ENCODE measurements around the gene ZSCAN10. TPM values are rescaled to one million over a fixed set of nuclear protein-coding genes. Genes with fewer than 3 reads are reported as not detected.
"Not testable (repeated sequence)": the region's sequence is repeated elsewhere in the genome, so short reads cannot be mapped to it uniquely, and the experiment has no call there.

ZSCAN10 gene
- polyA plus RNA-seq, 2 donors, result not detected

DNA sequence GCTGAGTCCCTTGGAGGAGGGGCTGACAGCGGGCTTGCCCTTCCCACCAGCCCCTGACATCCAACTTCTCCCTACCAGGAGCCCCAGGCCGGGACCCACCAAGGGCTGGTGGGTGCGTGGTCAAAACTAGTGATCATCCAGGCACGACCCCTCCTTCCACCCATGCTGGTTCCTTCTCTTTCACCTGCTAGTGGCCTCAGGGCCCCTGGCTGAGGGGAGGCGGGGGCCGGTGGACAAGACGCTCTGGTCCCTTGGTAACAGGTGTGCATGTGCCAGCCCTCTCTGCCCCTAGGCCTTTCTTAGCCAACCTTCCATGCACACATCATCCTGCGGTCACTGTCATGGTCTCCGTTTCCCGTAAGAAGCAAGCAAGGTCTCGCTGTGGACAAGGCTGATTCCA, 44.1 kb upstream of the ZSCAN10 start:
- WGBS, 2 donors, result 90 to 95% methylated on average over 11 of the region's 11 CpGs
- H3K9me3 ChIP-seq (ENCODE audit: control insufficient read depth in 2 of 2, insufficient read depth in 1 of 2, low read depth in 1 of 2, low read length in 1 of 2), result no peaks in the 10 kb centered on the region
- H3K27ac ChIP-seq (ENCODE audit: low read depth in 2 of 2, low read length in 1 of 2), result no peak overlapping the region
- H3K4me1 ChIP-seq (ENCODE audit: control insufficient read depth in 2 of 2, insufficient read depth in 2 of 2, low read length in 1 of 2), result peaks cover 0 to 2% of the 10 kb centered on the region in 2 donors
- no peaks in the 10 kb centered on the region for H3K27me3 ChIP-seq (ENCODE audit: control insufficient read depth in 1 of 2, insufficient read depth in 2 of 2, low read length in 2 of 2)
- H3K36me3 ChIP-seq (ENCODE audit: control insufficient read depth in 2 of 2, insufficient read depth in 2 of 2, low read length in 1 of 2), result peaks cover 5 to 31% of the 10 kb centered on the region in 2 donors
- no peak overlapping the region for H3K4me3 ChIP-seq (ENCODE audit: low read depth in 1 of 2, low read length in 2 of 2)

GRCh38 chr16:3142770-3143169, 43.7 kb upstream of the ZSCAN10 start:
- no peaks in the 10 kb centered on the region for H3K9me3 ChIP-seq (ENCODE audit: control insufficient read depth in 2 of 2, insufficient read depth in 1 of 2, low read depth in 1 of 2, low read length in 1 of 2)
- H3K4me1 ChIP-seq (ENCODE audit: control insufficient read depth in 2 of 2, insufficient read depth in 2 of 2, low read length in 1 of 2), result peaks cover 0 to 2% of the 10 kb centered on the region in 2 donors
- H3K27me3 ChIP-seq (ENCODE audit: control insufficient read depth in 1 of 2, insufficient read depth in 2 of 2, low read length in 2 of 2), result no peaks in the 10 kb centered on the region
- H3K27ac ChIP-seq (ENCODE audit: low read depth in 2 of 2, low read length in 1 of 2), result no peak overlapping the region
- peaks cover 5 to 35% of the 10 kb centered on the region in 2 donors for H3K36me3 ChIP-seq (ENCODE audit: control insufficient read depth in 2 of 2, insufficient read depth in 2 of 2, low read length in 1 of 2)
- WGBS, 2 donors, result 89 to 92% methylated on average over 13 of the region's 13 CpGs
- no peak overlapping the region for H3K4me3 ChIP-seq (ENCODE audit: low read depth in 1 of 2, low read length in 2 of 2)

GRCh38 chr16:3142327-3142726, 43.2 kb upstream of the ZSCAN10 start:
- Histone ChIP-seq H3K36me3 (ENCODE audit: control insufficient read depth in 2 of 2, insufficient read depth in 2 of 2, low read length in 1 of 2) (peaks cover 5 to 35% of the 10 kb centered on the region in 2 donors), H3K27me3 (ENCODE audit: control insufficient read depth in 1 of 2, insufficient read depth in 2 of 2, low read length in 2 of 2) (no peaks in the 10 kb centered on the region), H3K4me1 (ENCODE audit: control insufficient read depth in 2 of 2, insufficient read depth in 2 of 2, low read length in 1 of 2) (peaks cover 0 to 5% of the 10 kb centered on the region in 2 donors), H3K9me3 (ENCODE audit: control insufficient read depth in 2 of 2, insufficient read depth in 1 of 2, low read depth in 1 of 2, low read length in 1 of 2) (no peaks in the 10 kb centered on the region), H3K4me3 (ENCODE audit: low read depth in 1 of 2, low read length in 2 of 2) (no peak overlapping the region), H3K27ac (ENCODE audit: low read depth in 2 of 2, low read length in 1 of 2) (no peak overlapping the region)
- WGBS, 2 donors, result 95% methylated on average over 22 of the region's 22 CpGs

- Histone ChIP-seq H3K27me3 (ENCODE audit: control insufficient read depth in 1 of 2, insufficient read depth in 2 of 2, low read length in 2 of 2) (no peaks in the 10 kb centered on the region), H3K36me3 (ENCODE audit: control insufficient read depth in 2 of 2, insufficient read depth in 2 of 2, low read length in 1 of 2) (peaks cover 5 to 35% of the 10 kb centered on the region in 2 donors), H3K9me3 (ENCODE audit: control insufficient read depth in 2 of 2, insufficient read depth in 1 of 2, low read depth in 1 of 2, low read length in 1 of 2) (no peaks in the 10 kb centered on the region), H3K4me3 (ENCODE audit: low read depth in 1 of 2, low read length in 2 of 2) (no peak overlapping the region), H3K4me1 (ENCODE audit: control insufficient read depth in 2 of 2, insufficient read depth in 2 of 2, low read length in 1 of 2) (peaks cover 0 to 5% of the 10 kb centered on the region in 2 donors), H3K27ac (ENCODE audit: low read depth in 2 of 2, low read length in 1 of 2) (no peak overlapping the region)
- 94% methylated on average over 22 to 23 of the region's 23 CpGs for WGBS, 2 donors
Observed at GRCh38 chr16:3141781-3142311, 42.8 kb upstream of the ZSCAN10 start.

DNA sequence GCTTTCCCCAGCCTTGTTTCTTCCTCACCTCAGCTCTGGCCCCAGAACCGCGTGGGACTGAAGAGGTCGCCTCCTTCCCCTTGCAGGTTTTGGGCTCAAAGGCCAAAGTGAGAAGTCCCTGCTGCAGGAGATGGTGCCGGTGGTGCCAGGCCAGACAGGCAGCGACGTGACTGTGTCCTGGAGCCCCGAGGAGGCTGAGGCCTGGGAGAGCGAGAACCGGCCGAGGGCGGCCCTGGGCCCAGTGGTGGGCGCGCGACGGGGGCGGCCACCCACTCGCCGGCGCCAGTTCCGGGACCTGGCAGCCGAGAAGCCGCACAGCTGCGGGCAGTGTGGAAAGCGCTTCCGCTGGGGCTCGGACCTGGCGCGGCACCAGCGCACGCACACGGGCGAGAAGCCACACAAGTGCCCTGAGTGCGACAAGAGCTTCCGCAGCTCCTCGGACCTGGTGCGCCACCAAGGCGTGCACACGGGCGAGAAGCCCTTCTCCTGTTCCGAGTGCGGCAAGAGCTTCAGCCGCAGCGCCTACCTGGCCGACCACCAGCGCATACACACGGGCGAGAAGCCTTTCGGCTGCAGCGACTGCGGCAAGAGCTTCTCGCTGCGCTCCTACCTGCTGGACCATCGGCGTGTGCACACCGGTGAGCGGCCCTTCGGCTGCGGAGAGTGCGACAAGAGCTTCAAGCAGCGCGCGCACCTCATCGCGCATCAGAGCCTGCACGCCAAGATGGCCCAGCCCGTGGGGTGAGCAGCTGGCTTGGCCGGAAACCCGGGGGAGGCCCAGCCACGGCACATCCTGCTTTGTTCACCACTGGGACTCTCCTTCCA, 41.7 kb upstream of the ZSCAN10 start:
- H3K9me3 ChIP-seq (ENCODE audit: control insufficient read depth in 2 of 2, insufficient read depth in 1 of 2, low read depth in 1 of 2, low read length in 1 of 2), result no peaks in the 10 kb centered on the region
- H3K4me1 ChIP-seq (ENCODE audit: control insufficient read depth in 2 of 2, insufficient read depth in 2 of 2, low read length in 1 of 2), result peaks cover 0 to 5% of the 10 kb centered on the region in 2 donors
- WGBS, 2 donors, result 93 to 94% methylated on average over 67 to 69 of the region's 69 CpGs
- no peaks in the 10 kb centered on the region for H3K27me3 ChIP-seq (ENCODE audit: control insufficient read depth in 1 of 2, insufficient read depth in 2 of 2, low read length in 2 of 2)
- H3K36me3 ChIP-seq (ENCODE audit: control insufficient read depth in 2 of 2, insufficient read depth in 2 of 2, low read length in 1 of 2), result peaks cover 5 to 35% of the 10 kb centered on the region in 2 donors
- no peak overlapping the region for H3K27ac ChIP-seq (ENCODE audit: low read depth in 2 of 2, low read length in 1 of 2)
- H3K4me3 ChIP-seq (ENCODE audit: low read depth in 1 of 2, low read length in 2 of 2), result no peak overlapping the region

DNA sequence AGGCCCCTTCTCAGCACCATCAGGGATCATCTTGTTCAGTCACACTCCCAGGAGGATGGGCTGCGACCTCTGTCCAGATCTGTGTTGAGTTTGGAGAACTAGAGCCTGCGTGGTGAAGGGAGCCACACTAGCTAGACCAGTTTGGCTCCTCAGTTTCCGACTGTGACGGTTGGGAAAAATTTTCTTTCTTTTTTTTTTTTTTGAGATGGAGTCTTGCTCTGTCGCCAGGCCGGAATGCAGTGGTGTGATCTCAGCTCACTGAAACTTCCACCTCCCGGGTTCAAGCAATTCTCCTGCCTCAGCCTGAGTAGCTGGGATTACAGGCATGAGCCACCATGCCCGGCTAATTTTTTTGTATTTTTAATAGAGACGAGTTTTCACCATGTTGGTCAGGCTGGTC, 40.5 kb upstream of the ZSCAN10 start:
- not testable (repeated sequence) for H3K27me3 ChIP-seq (ENCODE audit: control insufficient read depth in 1 of 2, insufficient read depth in 2 of 2, low read length in 2 of 2); H3K4me3 ChIP-seq (ENCODE audit: low read depth in 1 of 2, low read length in 2 of 2); H3K9me3 ChIP-seq (ENCODE audit: control insufficient read depth in 2 of 2, insufficient read depth in 1 of 2, low read depth in 1 of 2, low read length in 1 of 2); H3K4me1 ChIP-seq (ENCODE audit: control insufficient read depth in 2 of 2, insufficient read depth in 2 of 2, low read length in 1 of 2); H3K27ac ChIP-seq (ENCODE audit: low read depth in 2 of 2, low read length in 1 of 2)
- 82 to 83% methylated on average over 9 of the region's 9 CpGs for WGBS, 2 donors
- peaks cover 5 to 35% of the 10 kb centered on the region in 2 donors for H3K36me3 ChIP-seq (ENCODE audit: control insufficient read depth in 2 of 2, insufficient read depth in 2 of 2, low read length in 1 of 2)

- H3K36me3 ChIP-seq (ENCODE audit: control insufficient read depth in 2 of 2, insufficient read depth in 2 of 2, low read length in 1 of 2), result peaks cover 5 to 35% of the 10 kb centered on the region in 2 donors
- 87 to 90% methylated on average over 14 of the region's 14 CpGs for WGBS, 2 donors
- H3K27ac ChIP-seq (ENCODE audit: low read depth in 2 of 2, low read length in 1 of 2), result no peak overlapping the region
- H3K27me3 ChIP-seq (ENCODE audit: control insufficient read depth in 1 of 2, insufficient read depth in 2 of 2, low read length in 2 of 2), result no peaks in the 10 kb centered on the region
- no peak overlapping the region for H3K4me3 ChIP-seq (ENCODE audit: low read depth in 1 of 2, low read length in 2 of 2)
- H3K9me3 ChIP-seq (ENCODE audit: control insufficient read depth in 2 of 2, insufficient read depth in 1 of 2, low read depth in 1 of 2, low read length in 1 of 2), result no peaks in the 10 kb centered on the region
- peaks cover 0 to 5% of the 10 kb centered on the region in 2 donors for H3K4me1 ChIP-seq (ENCODE audit: control insufficient read depth in 2 of 2, insufficient read depth in 2 of 2, low read length in 1 of 2)
Observed at GRCh38 chr16:3138823-3139426, 39.8 kb upstream of the ZSCAN10 start.

DNA sequence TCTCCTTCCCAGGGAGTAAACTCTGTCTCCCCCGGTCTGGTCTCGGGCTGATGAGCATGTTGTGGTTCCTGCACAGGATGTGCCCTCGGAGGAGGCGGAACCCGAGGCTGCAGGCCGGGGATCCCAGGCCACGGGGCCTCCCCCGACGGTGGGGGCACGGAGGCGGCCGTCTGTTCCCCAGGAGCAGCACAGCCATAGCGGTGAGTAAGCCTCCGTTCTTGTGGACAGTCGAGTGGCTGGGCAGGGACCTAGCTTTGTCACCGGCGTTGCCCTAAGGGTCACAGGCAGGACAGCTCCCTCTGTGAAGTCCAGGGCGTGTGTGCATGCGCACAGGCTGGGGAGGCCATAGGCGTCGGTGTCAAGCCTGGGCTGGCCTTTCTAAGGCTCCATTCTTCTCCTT, 39.2 kb upstream of the ZSCAN10 start:
- peaks cover 5 to 35% of the 10 kb centered on the region in 2 donors for H3K36me3 ChIP-seq (ENCODE audit: control insufficient read depth in 2 of 2, insufficient read depth in 2 of 2, low read length in 1 of 2)
- no peak overlapping the region for H3K4me3 ChIP-seq (ENCODE audit: low read depth in 1 of 2, low read length in 2 of 2)
- H3K27ac ChIP-seq (ENCODE audit: low read depth in 2 of 2, low read length in 1 of 2), result no peak overlapping the region
- WGBS, 2 donors, result 89 to 90% methylated on average over 20 to 21 of the region's 21 CpGs
- no peaks in the 10 kb centered on the region for H3K27me3 ChIP-seq (ENCODE audit: control insufficient read depth in 1 of 2, insufficient read depth in 2 of 2, low read length in 2 of 2)
- H3K4me1 ChIP-seq (ENCODE audit: control insufficient read depth in 2 of 2, insufficient read depth in 2 of 2, low read length in 1 of 2), result peaks cover 0 to 5% of the 10 kb centered on the region in 2 donors
- no peaks in the 10 kb centered on the region for H3K9me3 ChIP-seq (ENCODE audit: control insufficient read depth in 2 of 2, insufficient read depth in 1 of 2, low read depth in 1 of 2, low read length in 1 of 2)

GRCh38 chr16:3137267-3137666, 38.2 kb upstream of the ZSCAN10 start:
- 93 to 94% methylated on average over 13 of the region's 13 CpGs for WGBS, 2 donors
- Histone ChIP-seq H3K36me3 (ENCODE audit: control insufficient read depth in 2 of 2, insufficient read depth in 2 of 2, low read length in 1 of 2) (peaks cover 5 to 32% of the 10 kb centered on the region in 2 donors), H3K9me3 (ENCODE audit: control insufficient read depth in 2 of 2, insufficient read depth in 1 of 2, low read depth in 1 of 2, low read length in 1 of 2) (no peaks in the 10 kb centered on the region)

More at GRCh38 chr16:3137267-3137666, 38.2 kb upstream of the ZSCAN10 start:
- Histone ChIP-seq H3K4me3 (ENCODE audit: low read depth in 1 of 2, low read length in 2 of 2) (no peak overlapping the region), H3K27me3 (ENCODE audit: control insufficient read depth in 1 of 2, insufficient read depth in 2 of 2, low read length in 2 of 2) (no peaks in the 10 kb centered on the region), H3K27ac (ENCODE audit: low read depth in 2 of 2, low read length in 1 of 2) (no peak overlapping the region), H3K4me1 (ENCODE audit: control insufficient read depth in 2 of 2, insufficient read depth in 2 of 2, low read length in 1 of 2) (peaks cover 0 to 4% of the 10 kb centered on the region in 2 donors)
